ENCODE data around the gene CALN1. TPM values are rescaled to one million over a fixed set of nuclear protein-coding genes. Genes with fewer than 3 reads are reported as not detected.

CALN1 gene
- total and polyA plus RNA-seq, 2 of the 8 experiments (the other 6 are each of a cell fraction or from before 2014, with no cell fraction given), result 6.4 to 15.2 TPM

DNA sequence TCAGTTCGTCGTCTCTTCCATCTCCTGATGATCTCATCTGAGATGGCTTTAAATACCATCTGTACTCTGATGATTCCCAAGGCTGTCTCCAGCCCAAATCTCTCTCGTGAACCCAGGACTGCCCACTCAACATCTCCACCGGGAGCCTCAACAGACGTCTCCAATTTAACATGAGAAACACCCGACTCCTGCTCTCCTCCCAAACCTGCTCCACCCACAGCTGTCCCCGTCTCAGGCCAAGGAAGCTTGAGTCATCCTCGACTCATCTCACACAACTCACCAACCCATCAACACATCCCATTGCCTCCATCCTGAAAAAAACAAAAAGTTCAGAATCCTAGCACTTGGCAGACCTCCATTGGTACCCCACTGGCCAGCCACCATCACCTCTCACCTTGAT, 29.7 kb upstream of the CALN1 start (continued):
- TF ChIP-seq, protein P1, sequence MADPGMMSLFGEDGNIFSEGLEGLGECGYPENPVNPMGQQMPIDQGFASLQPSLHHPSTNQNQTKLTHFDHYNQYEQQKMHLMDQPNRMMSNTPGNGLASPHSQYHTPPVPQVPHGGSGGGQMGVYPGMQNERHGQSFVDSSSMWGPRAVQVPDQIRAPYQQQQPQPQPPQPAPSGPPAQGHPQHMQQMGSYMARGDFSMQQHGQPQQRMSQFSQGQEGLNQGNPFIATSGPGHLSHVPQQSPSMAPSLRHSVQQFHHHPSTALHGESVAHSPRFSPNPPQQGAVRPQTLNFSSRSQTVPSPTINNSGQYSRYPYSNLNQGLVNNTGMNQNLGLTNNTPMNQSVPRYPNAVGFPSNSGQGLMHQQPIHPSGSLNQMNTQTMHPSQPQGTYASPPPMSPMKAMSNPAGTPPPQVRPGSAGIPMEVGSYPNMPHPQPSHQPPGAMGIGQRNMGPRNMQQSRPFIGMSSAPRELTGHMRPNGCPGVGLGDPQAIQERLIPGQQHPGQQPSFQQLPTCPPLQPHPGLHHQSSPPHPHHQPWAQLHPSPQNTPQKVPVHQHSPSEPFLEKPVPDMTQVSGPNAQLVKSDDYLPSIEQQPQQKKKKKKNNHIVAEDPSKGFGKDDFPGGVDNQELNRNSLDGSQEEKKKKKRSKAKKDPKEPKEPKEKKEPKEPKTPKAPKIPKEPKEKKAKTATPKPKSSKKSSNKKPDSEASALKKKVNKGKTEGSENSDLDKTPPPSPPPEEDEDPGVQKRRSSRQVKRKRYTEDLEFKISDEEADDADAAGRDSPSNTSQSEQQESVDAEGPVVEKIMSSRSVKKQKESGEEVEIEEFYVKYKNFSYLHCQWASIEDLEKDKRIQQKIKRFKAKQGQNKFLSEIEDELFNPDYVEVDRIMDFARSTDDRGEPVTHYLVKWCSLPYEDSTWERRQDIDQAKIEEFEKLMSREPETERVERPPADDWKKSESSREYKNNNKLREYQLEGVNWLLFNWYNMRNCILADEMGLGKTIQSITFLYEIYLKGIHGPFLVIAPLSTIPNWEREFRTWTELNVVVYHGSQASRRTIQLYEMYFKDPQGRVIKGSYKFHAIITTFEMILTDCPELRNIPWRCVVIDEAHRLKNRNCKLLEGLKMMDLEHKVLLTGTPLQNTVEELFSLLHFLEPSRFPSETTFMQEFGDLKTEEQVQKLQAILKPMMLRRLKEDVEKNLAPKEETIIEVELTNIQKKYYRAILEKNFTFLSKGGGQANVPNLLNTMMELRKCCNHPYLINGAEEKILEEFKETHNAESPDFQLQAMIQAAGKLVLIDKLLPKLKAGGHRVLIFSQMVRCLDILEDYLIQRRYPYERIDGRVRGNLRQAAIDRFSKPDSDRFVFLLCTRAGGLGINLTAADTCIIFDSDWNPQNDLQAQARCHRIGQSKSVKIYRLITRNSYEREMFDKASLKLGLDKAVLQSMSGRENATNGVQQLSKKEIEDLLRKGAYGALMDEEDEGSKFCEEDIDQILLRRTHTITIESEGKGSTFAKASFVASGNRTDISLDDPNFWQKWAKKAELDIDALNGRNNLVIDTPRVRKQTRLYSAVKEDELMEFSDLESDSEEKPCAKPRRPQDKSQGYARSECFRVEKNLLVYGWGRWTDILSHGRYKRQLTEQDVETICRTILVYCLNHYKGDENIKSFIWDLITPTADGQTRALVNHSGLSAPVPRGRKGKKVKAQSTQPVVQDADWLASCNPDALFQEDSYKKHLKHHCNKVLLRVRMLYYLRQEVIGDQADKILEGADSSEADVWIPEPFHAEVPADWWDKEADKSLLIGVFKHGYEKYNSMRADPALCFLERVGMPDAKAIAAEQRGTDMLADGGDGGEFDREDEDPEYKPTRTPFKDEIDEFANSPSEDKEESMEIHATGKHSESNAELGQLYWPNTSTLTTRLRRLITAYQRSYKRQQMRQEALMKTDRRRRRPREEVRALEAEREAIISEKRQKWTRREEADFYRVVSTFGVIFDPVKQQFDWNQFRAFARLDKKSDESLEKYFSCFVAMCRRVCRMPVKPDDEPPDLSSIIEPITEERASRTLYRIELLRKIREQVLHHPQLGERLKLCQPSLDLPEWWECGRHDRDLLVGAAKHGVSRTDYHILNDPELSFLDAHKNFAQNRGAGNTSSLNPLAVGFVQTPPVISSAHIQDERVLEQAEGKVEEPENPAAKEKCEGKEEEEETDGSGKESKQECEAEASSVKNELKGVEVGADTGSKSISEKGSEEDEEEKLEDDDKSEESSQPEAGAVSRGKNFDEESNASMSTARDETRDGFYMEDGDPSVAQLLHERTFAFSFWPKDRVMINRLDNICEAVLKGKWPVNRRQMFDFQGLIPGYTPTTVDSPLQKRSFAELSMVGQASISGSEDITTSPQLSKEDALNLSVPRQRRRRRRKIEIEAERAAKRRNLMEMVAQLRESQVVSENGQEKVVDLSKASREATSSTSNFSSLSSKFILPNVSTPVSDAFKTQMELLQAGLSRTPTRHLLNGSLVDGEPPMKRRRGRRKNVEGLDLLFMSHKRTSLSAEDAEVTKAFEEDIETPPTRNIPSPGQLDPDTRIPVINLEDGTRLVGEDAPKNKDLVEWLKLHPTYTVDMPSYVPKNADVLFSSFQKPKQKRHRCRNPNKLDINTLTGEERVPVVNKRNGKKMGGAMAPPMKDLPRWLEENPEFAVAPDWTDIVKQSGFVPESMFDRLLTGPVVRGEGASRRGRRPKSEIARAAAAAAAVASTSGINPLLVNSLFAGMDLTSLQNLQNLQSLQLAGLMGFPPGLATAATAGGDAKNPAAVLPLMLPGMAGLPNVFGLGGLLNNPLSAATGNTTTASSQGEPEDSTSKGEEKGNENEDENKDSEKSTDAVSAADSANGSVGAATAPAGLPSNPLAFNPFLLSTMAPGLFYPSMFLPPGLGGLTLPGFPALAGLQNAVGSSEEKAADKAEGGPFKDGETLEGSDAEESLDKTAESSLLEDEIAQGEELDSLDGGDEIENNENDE (IDR thresholded peaks at IDR 0.05; ENCODE audit: insufficient replicate concordance, low read length), result no peak
- TF ChIP-seq SIRT6 (IDR thresholded peaks at IDR 0.05; ENCODE audit: low read length) (no peak), HDAC6 (IDR thresholded peaks at IDR 0.05; ENCODE audit: low read depth, low read length) (no peak), ZNF274 (IDR thresholded peaks at IDR 0.05; ENCODE audit: borderline replicate concordance, extremely low read depth, low read length) (no peak), BACH1 (IDR thresholded peaks at IDR 0.05; ENCODE audit: low read length) (no peak), SIX5 (IDR thresholded peaks at IDR 0.05; ENCODE audit: low read depth, low read length) (no peak), CTBP2 (IDR thresholded peaks at IDR 0.05; ENCODE audit: borderline replicate concordance, insufficient read depth, insufficient read length, low read length) (no peak), SRF (IDR thresholded peaks at IDR 0.05; ENCODE audit: low read depth, low read length) (no peak), MAFK (IDR thresholded peaks at IDR 0.05; ENCODE audit: low read depth, low read length) (no peak), CBX8 (IDR thresholded peaks at IDR 0.05; ENCODE audit: borderline replicate concordance, low read depth, low read length) (no peak), CBX5 (IDR thresholded peaks at IDR 0.05; ENCODE audit: low read depth, low read length) (no peak), TEAD4 (IDR thresholded peaks at IDR 0.05; ENCODE audit: low read depth, low read length) (no peak), GABPA (IDR thresholded peaks at IDR 0.05; ENCODE audit: borderline replicate concordance, insufficient read depth, low read length) (no peak)

Measured in H1 (cell line).